HEK293T (cell line): ENCODE measurements around the gene CCNT1.

Experiments
- CTCF ChIA-PET: fragments of 350-600 bp; formaldehyde crosslinking; extraction: SDS; loops from one replicate; lab custom pipeline; 2021; ENCODE audit warnings: antibody characterized with exemption, inconsistent platforms; lab: Yijun Ruan, JAX
- POLR2A ChIA-PET: fragments of 350-600 bp; formaldehyde crosslinking; extraction: SDS; loops from one replicate; lab custom pipeline; 2020; ENCODE audit warnings: antibody characterized with exemption, inconsistent platforms; lab: Yijun Ruan, JAX
- DNase-seq: peaks from one replicate; pipeline ENCODE4 v3.0.0; 2012; ENCODE audit warnings: mixed read lengths; ENCODE audit errors: extremely low spot score
- ARNT ChIP-seq: fragments of 450-650 bp; IDR thresholded peaks from 2 replicates; pipeline ENCODE4 v1.6.1; 2017; ENCODE audit warnings: mild to moderate bottlenecking
- BHLHE40 ChIP-seq: fragments of 450-650 bp; IDR thresholded peaks from 2 replicates; pipeline ENCODE4 v1.6.1; 2016; ENCODE audit warnings: mild to moderate bottlenecking, moderate library complexity, borderline replicate concordance
- CTBP1 ChIP-seq: fragments of 450-650 bp; IDR thresholded peaks from 2 replicates; pipeline ENCODE4 v1.6.1; 2016; ENCODE audit warnings: borderline replicate concordance
- ELF4 ChIP-seq: fragments of 450-650 bp; IDR thresholded peaks from 2 replicates; pipeline ENCODE4 v1.6.1; 2017; ENCODE audit warnings: antibody characterized with exemption
- FOXA1 ChIP-seq: fragments of 450-650 bp; IDR thresholded peaks from 2 replicates; pipeline ENCODE4 v1.6.1; 2016; ENCODE audit warnings: mild to moderate bottlenecking
- FOXK2 ChIP-seq: fragments of 450-650 bp; IDR thresholded peaks from 2 replicates; pipeline ENCODE4 v1.6.1; 2016; ENCODE audit warnings: mild to moderate bottlenecking
- FOXM1 ChIP-seq: fragments of 450-650 bp; IDR thresholded peaks from 2 replicates; pipeline ENCODE4 v1.6.1; 2017; ENCODE audit warnings: mild to moderate bottlenecking, borderline replicate concordance
- HDGF ChIP-seq: fragments of 450-650 bp; IDR thresholded peaks from 2 replicates; pipeline ENCODE4 v1.6.1; 2017; ENCODE audit warnings: antibody characterized with exemption, borderline replicate concordance
- L3MBTL2 ChIP-seq: fragments of 450-650 bp; conservative IDR thresholded peaks from 2 replicates; pipeline ENCODE4 v1.6.1; 2016; ENCODE audit warnings: mild to moderate bottlenecking
- LEF1 ChIP-seq: fragments of 450-650 bp; IDR thresholded peaks from 2 replicates; pipeline ENCODE4 v1.6.1; 2017; ENCODE audit warnings: mild to moderate bottlenecking, borderline replicate concordance
- NFRKB ChIP-seq: fragments of 450-650 bp; IDR thresholded peaks from 2 replicates; pipeline ENCODE4 v1.6.1; 2016; ENCODE audit warnings: mild to moderate bottlenecking, moderate library complexity
- PKNOX1 ChIP-seq: fragments of 450-650 bp; IDR thresholded peaks from 2 replicates; pipeline ENCODE4 v1.6.1; 2016
- SP1 ChIP-seq: fragments of 450-650 bp; IDR thresholded peaks from 2 replicates; pipeline ENCODE4 v1.6.1; 2017
- SUZ12 ChIP-seq: fragments of 450-650 bp; IDR thresholded peaks from 2 replicates; pipeline ENCODE4 v1.6.1; 2016; ENCODE audit warnings: mild to moderate bottlenecking
- TARDBP ChIP-seq: fragments of 450-650 bp; IDR thresholded peaks from 2 replicates; pipeline ENCODE4 v1.6.1; 2016
- ZNF384 ChIP-seq: fragments of 450-650 bp; IDR thresholded peaks from 2 replicates; pipeline ENCODE4 v1.6.1; 2016

CCNT1 gene

GRCh38 chr12:48681399-48681709 lies 35.2 kb downstream of the CCNT1 start:
- TF ChIP-seq HDGF = no peak
- TF ChIP-seq ZNF384 = no peak
- no peak for TF ChIP-seq CTBP1
- no peak for TF ChIP-seq FOXK2
- TF ChIP-seq ELF4 = no peak
- no peak for TF ChIP-seq FOXA1
- no peak for TF ChIP-seq BHLHE40
- TF ChIP-seq PKNOX1 = no peak
- TF ChIP-seq ARNT = no peak
- no peak for TF ChIP-seq NFRKB
- TF ChIP-seq FOXM1 = no peak
- no peak for TF ChIP-seq SP1
- no peak for TF ChIP-seq TARDBP
- TF ChIP-seq SUZ12 = no peak
- no peak for TF ChIP-seq LEF1
- no peak for TF ChIP-seq L3MBTL2
- ChIA-PET POLR2A (interaction anchor here (1.1 to 1.8 kb wide), 4 partner anchors 8 to 36 kb away, joined by 3 to 7 read pairs (median 6); partner anchors contain the start of gene CCNT1), CTCF (no interaction called here)
- DNase-seq = peak; percentile 15

- no peak for DNase-seq
- CTCF ChIA-PET = no interaction called here
- POLR2A ChIA-PET = no interaction called here
- TF ChIP-seq PKNOX1 (no peak), FOXM1 (no peak), FOXK2 (no peak), CTBP1 (no peak)
Observed at GRCh38 chr12:48680861-48681260, 35.6 kb downstream of the CCNT1 start.

- POLR2A ChIA-PET = no interaction called here
Observed at GRCh38 chr12:48678551-48679185, 37.8 kb downstream of the CCNT1 start.

GRCh38 chr12:48671231-48671856 lies 45.2 kb downstream of the CCNT1 start:
- TF ChIP-seq PKNOX1 (no peak), NFRKB (no peak), FOXK2 (no peak), FOXM1 (no peak), HDGF (no peak), TARDBP (no peak), ELF4 (no peak), BHLHE40 (no peak), LEF1 (no peak), CTBP1 (no peak), L3MBTL2 (no peak), SP1 (no peak), ARNT (no peak), FOXA1 (no peak), SUZ12 (no peak)
- ChIA-PET POLR2A (interaction anchor here (2.2 kb wide), 1 partner anchor 11 kb away, joined by 8 read pairs; the partner anchor contains the start of gene KANSL2), CTCF (no interaction called here)
- DNase-seq = no peak

More at GRCh38 chr12:48678551-48679185, 37.8 kb downstream of the CCNT1 start:
- CTCF ChIA-PET = no interaction called here
- no peak for DNase-seq
- TF ChIP-seq FOXA1 (no peak), SUZ12 (no peak), ZNF384 (no peak), FOXM1 (no peak), PKNOX1 (no peak), ARNT (no peak), HDGF (no peak), FOXK2 (no peak), TARDBP (no peak)

GRCh38 chr12:48668996-48669395 lies 47.5 kb downstream of the CCNT1 start:
- POLR2A ChIA-PET = no interaction called here
- CTCF ChIA-PET = no interaction called here
- TF ChIP-seq ZNF384 (no peak), CTBP1 (no peak), FOXM1 (no peak), BHLHE40 (no peak), SP1 (no peak), SUZ12 (no peak), ELF4 (no peak), FOXA1 (no peak), NFRKB (no peak), TARDBP (no peak), HDGF (no peak)
- no peak for DNase-seq

- no peak for TF ChIP-seq ELF4
- TF ChIP-seq TARDBP = no peak
- TF ChIP-seq BHLHE40 = no peak
- TF ChIP-seq ZNF384 = no peak
- no peak for TF ChIP-seq FOXM1
- TF ChIP-seq FOXA1 = no peak
- POLR2A ChIA-PET = no interaction called here
- CTCF ChIA-PET = interaction anchor here (0.6 kb wide), 1 partner anchor 358 kb away, joined by 3 read pairs; no protein-coding TSS in a partner anchor
- DNase-seq = no peak
Observed at GRCh38 chr12:48659863-48660262, 56.6 kb downstream of the CCNT1 start.
